HG02870 (cell line): ENCODE data around the gene EFHD2.
"Not testable (repeated sequence)": the region's sequence is repeated elsewhere in the genome, so short reads cannot be mapped to it uniquely, and the experiment has no call there.

Experiments used
- ATAC-seq: cut with Tn5 transposase; IDR thresholded peaks from one replicate; pipeline ENCODE4 v1.9.1; 2021; ENCODE audit warnings: mild to moderate bottlenecking, moderate library complexity; ENCODE audit not compliant: unreplicated experiment

Gene EFHD2

DNA sequence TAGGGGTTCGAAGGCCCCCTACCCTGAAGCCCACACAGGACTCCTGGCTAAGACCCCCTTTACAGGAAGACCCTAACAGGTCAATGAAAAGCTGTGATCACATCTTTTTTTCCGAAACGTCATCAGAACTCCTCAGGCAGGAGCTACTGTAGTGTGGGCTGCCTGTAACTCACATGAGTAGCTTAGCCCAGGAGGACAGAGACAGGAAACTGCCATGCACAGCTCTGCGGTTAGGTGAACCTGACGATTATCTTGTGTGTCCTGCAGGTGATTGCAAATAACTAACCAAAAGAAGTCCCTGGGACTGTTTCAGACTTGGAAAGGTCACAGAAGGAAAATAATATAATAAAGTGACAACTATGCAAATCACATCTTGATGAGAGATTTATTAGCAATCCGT is 62.0 kb downstream of the EFHD2 start:
- not testable (repeated sequence) for ATAC-seq

- no peak for ATAC-seq
Measured at GRCh38 chr1:15472587-15472986, 62.9 kb downstream of the EFHD2 start.

DNA sequence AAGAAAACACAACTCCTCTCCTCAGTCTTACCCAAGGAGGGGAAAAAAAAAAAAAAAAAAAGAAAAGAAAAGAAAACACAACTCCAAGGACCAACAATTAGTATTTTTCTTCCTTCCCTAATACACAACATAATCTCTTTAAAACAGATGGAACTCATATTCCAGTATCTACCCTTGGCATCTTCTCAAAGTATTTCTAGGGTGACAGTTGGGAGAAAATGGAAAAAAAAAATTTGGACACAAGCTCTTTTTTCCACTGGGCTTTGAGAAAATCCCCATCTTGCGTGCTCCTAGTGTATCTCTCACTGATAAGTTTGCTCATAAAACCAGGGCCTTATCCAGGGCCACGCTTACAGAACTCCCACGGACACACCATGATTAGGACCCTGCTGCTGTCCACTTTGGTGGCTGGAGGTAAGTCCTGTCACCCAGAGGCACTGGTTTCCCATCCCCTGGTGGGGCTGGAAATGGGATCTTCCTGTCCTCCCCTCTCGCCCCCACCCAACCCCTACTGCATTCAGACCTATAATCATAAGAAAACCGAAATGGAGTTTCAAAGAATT is 66.1 kb downstream of the EFHD2 start, which contains the start of gene CELA2B:
TSS of gene CELA2B (plus strand) at position 353 of the 563 bp plus-strand sequence. CDS start at position 375, 22 bp downstream.
- ATAC-seq: no peak

DNA sequence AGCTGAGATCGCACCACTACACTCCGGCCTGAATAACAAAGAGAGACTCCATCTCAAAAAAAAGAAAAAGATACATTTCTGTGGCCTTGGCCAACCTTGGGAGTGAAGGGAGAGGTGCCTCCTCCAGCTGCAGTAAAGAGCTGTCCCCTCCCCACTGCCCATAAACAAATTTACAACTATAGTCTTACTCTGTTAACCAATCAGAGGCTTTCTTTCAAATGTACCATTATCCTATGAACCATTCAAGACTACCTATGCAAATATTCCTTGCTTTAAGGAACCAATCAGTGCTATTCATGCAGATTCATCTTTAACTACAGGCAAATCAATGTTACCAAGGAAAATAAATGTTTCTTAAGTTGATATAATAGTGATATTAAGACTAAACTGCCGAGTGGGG is 67.2 kb downstream of the EFHD2 start:
- ATAC-seq: no peak

DNA sequence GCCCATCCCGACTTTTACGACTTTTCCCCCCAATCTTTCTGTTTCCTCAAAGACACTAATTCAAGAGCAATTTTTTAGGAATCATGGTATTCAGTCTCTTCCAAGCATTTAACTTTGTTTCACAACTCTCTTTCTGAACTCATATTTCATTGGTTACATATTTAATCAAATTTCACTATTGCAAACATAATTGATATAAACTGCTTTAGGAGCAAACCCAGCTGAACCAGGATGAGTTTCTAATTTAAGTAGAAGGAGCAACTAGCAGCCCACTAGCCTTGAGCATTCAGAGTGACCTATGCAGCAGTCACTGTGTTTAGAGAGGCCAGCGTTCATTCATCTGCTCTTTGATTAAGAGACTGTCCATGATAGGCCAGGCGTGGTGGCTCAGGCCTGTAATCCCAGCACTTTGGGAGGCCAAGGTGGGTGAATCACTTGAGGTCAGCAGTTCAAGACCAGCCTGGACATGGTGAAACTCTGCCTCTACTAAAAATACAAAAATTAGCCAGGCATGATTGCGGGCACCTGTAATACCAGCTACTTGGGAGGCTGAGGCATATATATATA is 68.0 kb downstream of the EFHD2 start:
- no peak for ATAC-seq
